ENCODE measurements around the gene GLG1.
A peak's percentile ranks its signal among the peaks of the same experiment; 100 is the strongest.
"Not testable (repeated sequence)": the region's sequence is repeated elsewhere in the genome, so short reads cannot be mapped to it uniquely, and the experiment has no call there.

The GLG1 gene

DNA sequence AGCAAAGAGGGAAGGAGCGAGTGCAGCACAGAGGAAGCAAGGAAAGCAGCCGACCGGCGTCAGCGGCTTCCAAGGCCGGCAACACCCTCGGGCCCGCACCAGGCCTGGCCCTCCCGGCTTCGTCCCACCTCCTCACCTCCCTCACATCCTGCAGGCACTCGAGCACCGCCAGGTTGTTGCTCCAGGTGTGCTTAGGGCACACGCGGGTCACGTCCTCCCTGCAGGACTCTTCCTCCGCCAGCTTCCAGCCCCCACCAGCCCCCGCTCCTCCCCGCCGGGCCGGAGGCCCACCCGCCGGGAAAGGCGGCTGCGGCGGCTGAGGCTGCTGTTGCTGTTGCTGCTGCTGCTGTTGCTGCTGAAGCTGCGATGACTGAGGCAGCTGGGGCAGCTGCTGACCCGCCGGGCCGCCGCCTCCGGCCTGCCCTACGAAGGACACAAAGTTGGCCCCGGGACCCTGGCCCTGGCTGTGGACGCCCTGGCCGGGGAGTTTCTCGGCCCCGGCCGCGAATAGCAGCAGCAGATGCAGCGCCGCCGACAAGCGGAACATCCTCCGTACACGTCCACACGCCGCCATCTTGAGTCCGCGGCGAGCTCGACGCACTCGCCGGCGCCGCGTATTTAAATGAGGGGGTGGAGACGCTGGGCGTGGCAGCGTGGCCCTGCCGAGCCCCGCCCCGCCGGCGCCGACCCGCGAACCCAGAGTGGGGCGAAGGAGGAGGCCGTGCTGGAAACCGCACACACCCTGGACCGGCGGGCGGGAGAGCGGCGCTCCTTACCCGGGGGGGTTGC lies at the start of gene GLG1:
Gene GLG1 (minus strand): TSS at position 594 of the 789 bp plus-strand sequence. CDS start 20 bp downstream, at position 574.
- Histone ChIP-seq H3K36me3 (ENCODE audit: control insufficient read depth in 1 of 2, insufficient read depth in 2 of 2, low read length in 2 of 2) (peaks cover 0 to 5% of the 10 kb centered on the region in 2 donors), H3K27me3 (ENCODE audit: low read depth, low read length) (no peaks in the 10 kb centered on the region), H3K4me1 (ENCODE audit: control insufficient read depth in 1 of 2, insufficient read depth in 2 of 2, low read length in 2 of 2) (peaks cover 22 to 23% of the 10 kb centered on the region in 2 donors), H3K9me3 (ENCODE audit: control insufficient read depth in 1 of 2, low read length in 2 of 2) (no peaks in the 10 kb centered on the region), H3K27ac (ENCODE audit: low read length) (peak within 1 kb of the TSS; percentile 89), H3K4me3 (ENCODE audit: low read depth in 1 of 2, low read length in 2 of 2) (peak within 1 kb of the TSS; percentile 97 to 99)

GRCh38 chr16:74654536-74655050 lies 47.7 kb upstream of the GLG1 start:
- no peak overlapping the region for H3K27ac ChIP-seq (ENCODE audit: low read length)
- peaks cover 0 to 6% of the 10 kb centered on the region in 2 donors for H3K4me1 ChIP-seq (ENCODE audit: control insufficient read depth in 1 of 2, insufficient read depth in 2 of 2, low read length in 2 of 2)
- peaks cover 10 to 31% of the 10 kb centered on the region in 2 donors for H3K36me3 ChIP-seq (ENCODE audit: control insufficient read depth in 1 of 2, insufficient read depth in 2 of 2, low read length in 2 of 2)

DNA sequence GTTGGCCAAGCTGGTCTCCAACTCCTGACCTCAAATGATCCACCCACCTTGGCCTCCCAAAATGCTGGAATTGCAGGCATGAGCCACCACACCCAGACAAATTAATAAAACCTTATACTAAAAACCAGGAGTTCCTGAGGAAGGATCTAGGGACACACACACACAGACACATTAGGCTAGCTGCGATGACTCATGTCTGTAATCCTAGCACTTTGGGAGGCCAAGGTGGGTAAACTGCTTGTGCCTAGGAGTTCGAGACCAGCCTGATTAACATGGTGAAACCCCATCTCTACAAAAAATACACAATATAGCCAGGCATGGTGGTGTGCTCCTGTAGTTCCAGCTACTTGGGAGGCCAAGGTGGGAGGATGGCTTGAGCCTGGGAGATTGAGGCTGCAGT lies 46.0 kb upstream of the GLG1 start:
- not testable (repeated sequence) for H3K27ac ChIP-seq (ENCODE audit: low read length); H3K4me3 ChIP-seq (ENCODE audit: low read depth in 1 of 2, low read length in 2 of 2); H3K27me3 ChIP-seq (ENCODE audit: low read depth, low read length); H3K4me1 ChIP-seq (ENCODE audit: control insufficient read depth in 1 of 2, insufficient read depth in 2 of 2, low read length in 2 of 2); H3K9me3 ChIP-seq (ENCODE audit: control insufficient read depth in 1 of 2, low read length in 2 of 2)
- H3K36me3 ChIP-seq (ENCODE audit: control insufficient read depth in 1 of 2, insufficient read depth in 2 of 2, low read length in 2 of 2), result peaks cover 3 to 19% of the 10 kb centered on the region in 2 donors

More at GRCh38 chr16:74654536-74655050, 47.7 kb upstream of the GLG1 start:
- Histone ChIP-seq H3K27me3 (ENCODE audit: low read depth, low read length) (no peaks in the 10 kb centered on the region), H3K4me3 (ENCODE audit: low read depth in 1 of 2, low read length in 2 of 2) (no peak overlapping the region), H3K9me3 (ENCODE audit: control insufficient read depth in 1 of 2, low read length in 2 of 2) (no peaks in the 10 kb centered on the region)

- no peaks in the 10 kb centered on the region for H3K9me3 ChIP-seq (ENCODE audit: control insufficient read depth in 1 of 2, low read length in 2 of 2)
- no peaks in the 10 kb centered on the region for H3K27me3 ChIP-seq (ENCODE audit: low read depth, low read length)
- H3K36me3 ChIP-seq (ENCODE audit: control insufficient read depth in 1 of 2, insufficient read depth in 2 of 2, low read length in 2 of 2), result peaks cover 3 to 19% of the 10 kb centered on the region in 2 donors
- H3K4me3 ChIP-seq (ENCODE audit: low read depth in 1 of 2, low read length in 2 of 2), result no peak overlapping the region
- H3K4me1 ChIP-seq (ENCODE audit: control insufficient read depth in 1 of 2, insufficient read depth in 2 of 2, low read length in 2 of 2), result peaks cover 0 to 6% of the 10 kb centered on the region in 2 donors
- no peak overlapping the region for H3K27ac ChIP-seq (ENCODE audit: low read length)
These were observed 45.3 kb upstream of the GLG1 start for GRCh38 chr16:74652249-74652648.

GRCh38 chr16:74651841-74652240 lies 44.9 kb upstream of the GLG1 start:
- no peak overlapping the region for H3K27ac ChIP-seq (ENCODE audit: low read length)
- no peaks in the 10 kb centered on the region for H3K9me3 ChIP-seq (ENCODE audit: control insufficient read depth in 1 of 2, low read length in 2 of 2)
- peaks cover 0 to 6% of the 10 kb centered on the region in 2 donors for H3K4me1 ChIP-seq (ENCODE audit: control insufficient read depth in 1 of 2, insufficient read depth in 2 of 2, low read length in 2 of 2)
- H3K36me3 ChIP-seq (ENCODE audit: control insufficient read depth in 1 of 2, insufficient read depth in 2 of 2, low read length in 2 of 2), result peaks cover 3 to 19% of the 10 kb centered on the region in 2 donors
- H3K4me3 ChIP-seq (ENCODE audit: low read depth in 1 of 2, low read length in 2 of 2), result no peak overlapping the region
- no peaks in the 10 kb centered on the region for H3K27me3 ChIP-seq (ENCODE audit: low read depth, low read length)

- H3K9me3 ChIP-seq (ENCODE audit: control insufficient read depth in 1 of 2, low read length in 2 of 2), result no peaks in the 10 kb centered on the region
- no peak overlapping the region for H3K4me3 ChIP-seq (ENCODE audit: low read depth in 1 of 2, low read length in 2 of 2)
- H3K27ac ChIP-seq (ENCODE audit: low read length), result no peak overlapping the region
- H3K36me3 ChIP-seq (ENCODE audit: control insufficient read depth in 1 of 2, insufficient read depth in 2 of 2, low read length in 2 of 2), result peaks cover 3 to 19% of the 10 kb centered on the region in 2 donors
- peaks cover 0 to 6% of the 10 kb centered on the region in 2 donors for H3K4me1 ChIP-seq (ENCODE audit: control insufficient read depth in 1 of 2, insufficient read depth in 2 of 2, low read length in 2 of 2)
- no peaks in the 10 kb centered on the region for H3K27me3 ChIP-seq (ENCODE audit: low read depth, low read length)
These were observed 44.2 kb upstream of the GLG1 start for GRCh38 chr16:74650966-74651567.

GRCh38 chr16:74649839-74650504 lies 43.1 kb upstream of the GLG1 start:
- peaks cover 9 to 23% of the 10 kb centered on the region in 2 donors for H3K36me3 ChIP-seq (ENCODE audit: control insufficient read depth in 1 of 2, insufficient read depth in 2 of 2, low read length in 2 of 2)
- H3K9me3 ChIP-seq (ENCODE audit: control insufficient read depth in 1 of 2, low read length in 2 of 2), result no peaks in the 10 kb centered on the region
- H3K4me1 ChIP-seq (ENCODE audit: control insufficient read depth in 1 of 2, insufficient read depth in 2 of 2, low read length in 2 of 2), result peaks cover 0 to 6% of the 10 kb centered on the region in 2 donors
- no peak overlapping the region for H3K4me3 ChIP-seq (ENCODE audit: low read depth in 1 of 2, low read length in 2 of 2)
- H3K27me3 ChIP-seq (ENCODE audit: low read depth, low read length), result no peaks in the 10 kb centered on the region
- H3K27ac ChIP-seq (ENCODE audit: low read length), result no peak overlapping the region

- Histone ChIP-seq H3K4me3 (ENCODE audit: low read depth in 1 of 2, low read length in 2 of 2) (no peak overlapping the region), H3K27me3 (ENCODE audit: low read depth, low read length) (no peaks in the 10 kb centered on the region), H3K9me3 (ENCODE audit: control insufficient read depth in 1 of 2, low read length in 2 of 2) (no peaks in the 10 kb centered on the region), H3K27ac (ENCODE audit: low read length) (no peak overlapping the region), H3K36me3 (ENCODE audit: control insufficient read depth in 1 of 2, insufficient read depth in 2 of 2, low read length in 2 of 2) (peaks cover 25 to 47% of the 10 kb centered on the region in 2 donors), H3K4me1 (ENCODE audit: control insufficient read depth in 1 of 2, insufficient read depth in 2 of 2, low read length in 2 of 2) (no peaks in the 10 kb centered on the region)
These were observed 35.1 kb upstream of the GLG1 start for GRCh38 chr16:74641969-74642368.

- Histone ChIP-seq H3K4me1 (ENCODE audit: control insufficient read depth in 1 of 2, insufficient read depth in 2 of 2, low read length in 2 of 2) (no peaks in the 10 kb centered on the region), H3K4me3 (ENCODE audit: low read depth in 1 of 2, low read length in 2 of 2) (no peak overlapping the region), H3K9me3 (ENCODE audit: control insufficient read depth in 1 of 2, low read length in 2 of 2) (no peaks in the 10 kb centered on the region), H3K27ac (ENCODE audit: low read length) (no peak overlapping the region), H3K27me3 (ENCODE audit: low read depth, low read length) (no peaks in the 10 kb centered on the region), H3K36me3 (ENCODE audit: control insufficient read depth in 1 of 2, insufficient read depth in 2 of 2, low read length in 2 of 2) (peaks cover 20 to 39% of the 10 kb centered on the region in 2 donors)
These were observed 31.0 kb upstream of the GLG1 start for GRCh38 chr16:74637742-74638453.

DNA sequence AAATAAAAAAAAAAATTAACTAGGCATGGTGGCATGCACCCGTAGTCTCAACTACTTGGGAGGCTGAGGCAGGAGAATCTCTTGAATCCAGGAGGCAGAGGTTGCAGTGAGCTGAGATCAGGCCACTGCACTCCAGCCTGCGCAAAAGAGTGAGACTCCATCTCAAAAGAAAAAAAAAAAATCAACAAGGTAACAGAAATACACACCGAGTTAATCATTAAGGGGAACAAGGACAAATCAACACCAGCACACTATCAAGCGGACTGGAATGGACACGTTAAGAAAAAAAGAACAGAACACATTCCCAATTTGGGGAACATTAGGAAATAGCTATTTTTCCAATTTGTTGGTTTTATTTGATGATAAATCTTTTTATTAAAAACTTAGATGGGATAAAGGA lies 28.4 kb upstream of the GLG1 start:
- Histone ChIP-seq H3K27me3 (ENCODE audit: low read depth, low read length) (no peaks in the 10 kb centered on the region), H3K36me3 (ENCODE audit: control insufficient read depth in 1 of 2, insufficient read depth in 2 of 2, low read length in 2 of 2) (peaks cover 38 to 44% of the 10 kb centered on the region in 2 donors), H3K4me3 (ENCODE audit: low read depth in 1 of 2, low read length in 2 of 2) (no peak overlapping the region), H3K9me3 (ENCODE audit: control insufficient read depth in 1 of 2, low read length in 2 of 2) (no peaks in the 10 kb centered on the region), H3K27ac (ENCODE audit: low read length) (no peak overlapping the region), H3K4me1 (ENCODE audit: control insufficient read depth in 1 of 2, insufficient read depth in 2 of 2, low read length in 2 of 2) (no peaks in the 10 kb centered on the region)

Measured in muscle layer of duodenum (tissue), 2 donors.